OCI-LY1 (cell line): Measurements from ENCODE around the gene KDM1A.

Source experiments
- EZH2 ChIP-seq: fragments of 200-600 bp; sonication (generic), shearing (Covaris generic); IDR thresholded peaks from 2 replicates; pipeline ENCODE4 v1.8.0; 2017; ENCODE audit warnings: borderline replicate concordance, mixed run types, mild to moderate bottlenecking, antibody characterized with exemption, low read length, moderate library complexity, mixed read lengths
- TF ChIP-seq, protein P1 (sequence below): fragments of 200-600 bp; sonication (generic), shearing (Covaris generic); IDR thresholded peaks from 2 replicates; pipeline ENCODE4 v1.5.1; 2017; ENCODE audit warnings: mild to moderate bottlenecking, antibody characterized with exemption, low read length, moderate library complexity, mixed read lengths

DNA sequence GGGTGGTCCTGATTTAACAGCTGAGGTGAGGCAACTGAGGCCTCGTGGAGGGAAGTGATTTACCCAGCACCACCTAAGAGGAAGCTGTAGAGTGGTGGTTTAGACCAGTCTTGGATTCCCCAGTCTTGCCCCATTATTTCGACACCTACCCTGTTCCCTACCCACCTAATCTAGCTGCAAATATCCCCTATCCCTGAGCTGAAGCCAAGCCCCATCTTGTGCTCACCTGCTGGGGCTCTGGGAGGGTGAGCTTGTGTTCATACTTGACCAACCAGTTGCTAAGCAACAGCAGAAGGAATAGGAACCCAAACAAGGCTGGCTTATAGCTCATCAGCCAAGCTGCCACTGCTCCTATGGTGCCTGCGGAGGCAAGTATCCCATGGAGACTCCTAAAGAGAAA is 5.6 kb upstream of the KDM1A start:
- TF ChIP-seq, protein P1, sequence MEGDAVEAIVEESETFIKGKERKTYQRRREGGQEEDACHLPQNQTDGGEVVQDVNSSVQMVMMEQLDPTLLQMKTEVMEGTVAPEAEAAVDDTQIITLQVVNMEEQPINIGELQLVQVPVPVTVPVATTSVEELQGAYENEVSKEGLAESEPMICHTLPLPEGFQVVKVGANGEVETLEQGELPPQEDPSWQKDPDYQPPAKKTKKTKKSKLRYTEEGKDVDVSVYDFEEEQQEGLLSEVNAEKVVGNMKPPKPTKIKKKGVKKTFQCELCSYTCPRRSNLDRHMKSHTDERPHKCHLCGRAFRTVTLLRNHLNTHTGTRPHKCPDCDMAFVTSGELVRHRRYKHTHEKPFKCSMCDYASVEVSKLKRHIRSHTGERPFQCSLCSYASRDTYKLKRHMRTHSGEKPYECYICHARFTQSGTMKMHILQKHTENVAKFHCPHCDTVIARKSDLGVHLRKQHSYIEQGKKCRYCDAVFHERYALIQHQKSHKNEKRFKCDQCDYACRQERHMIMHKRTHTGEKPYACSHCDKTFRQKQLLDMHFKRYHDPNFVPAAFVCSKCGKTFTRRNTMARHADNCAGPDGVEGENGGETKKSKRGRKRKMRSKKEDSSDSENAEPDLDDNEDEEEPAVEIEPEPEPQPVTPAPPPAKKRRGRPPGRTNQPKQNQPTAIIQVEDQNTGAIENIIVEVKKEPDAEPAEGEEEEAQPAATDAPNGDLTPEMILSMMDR, result no peak
- TF ChIP-seq EZH2, result no peak
